ENCODE results near the gene ZNF668. TPM values are rescaled to one million over a fixed set of nuclear protein-coding genes. Genes with fewer than 3 reads are reported as not detected.
A peak's percentile ranks its signal among the peaks of the same experiment; 100 is the strongest.

ZNF668 gene
- total RNA-seq, 1 donor from 2014 or later = 15.2 TPM

- H3K27ac Mint-ChIP-seq (ENCODE audit: unreplicated experiment) = no peak overlapping the region
- H3K4me3 Mint-ChIP-seq (ENCODE audit: unreplicated experiment) = no peak overlapping the region
- no peak for DNase-seq (ENCODE audit: low spot score)
- TF ChIP-seq, protein P1, sequence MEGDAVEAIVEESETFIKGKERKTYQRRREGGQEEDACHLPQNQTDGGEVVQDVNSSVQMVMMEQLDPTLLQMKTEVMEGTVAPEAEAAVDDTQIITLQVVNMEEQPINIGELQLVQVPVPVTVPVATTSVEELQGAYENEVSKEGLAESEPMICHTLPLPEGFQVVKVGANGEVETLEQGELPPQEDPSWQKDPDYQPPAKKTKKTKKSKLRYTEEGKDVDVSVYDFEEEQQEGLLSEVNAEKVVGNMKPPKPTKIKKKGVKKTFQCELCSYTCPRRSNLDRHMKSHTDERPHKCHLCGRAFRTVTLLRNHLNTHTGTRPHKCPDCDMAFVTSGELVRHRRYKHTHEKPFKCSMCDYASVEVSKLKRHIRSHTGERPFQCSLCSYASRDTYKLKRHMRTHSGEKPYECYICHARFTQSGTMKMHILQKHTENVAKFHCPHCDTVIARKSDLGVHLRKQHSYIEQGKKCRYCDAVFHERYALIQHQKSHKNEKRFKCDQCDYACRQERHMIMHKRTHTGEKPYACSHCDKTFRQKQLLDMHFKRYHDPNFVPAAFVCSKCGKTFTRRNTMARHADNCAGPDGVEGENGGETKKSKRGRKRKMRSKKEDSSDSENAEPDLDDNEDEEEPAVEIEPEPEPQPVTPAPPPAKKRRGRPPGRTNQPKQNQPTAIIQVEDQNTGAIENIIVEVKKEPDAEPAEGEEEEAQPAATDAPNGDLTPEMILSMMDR (IDR thresholded peaks at IDR 0.05) = no peak
- peaks cover 6% of the 10 kb centered on the region for H3K36me3 Mint-ChIP-seq (ENCODE audit: low read depth)
- no peaks in the 10 kb centered on the region for H3K9me3 Mint-ChIP-seq (ENCODE audit: low read depth)
- no peaks in the 10 kb centered on the region for H3K27me3 Mint-ChIP-seq (ENCODE audit: low read depth)
- H3K4me1 Mint-ChIP-seq (ENCODE audit: low read depth) = peaks cover 8% of the 10 kb centered on the region
Observed at GRCh38 chr16:31085873-31086628, 12.0 kb upstream of the ZNF668 start.

DNA sequence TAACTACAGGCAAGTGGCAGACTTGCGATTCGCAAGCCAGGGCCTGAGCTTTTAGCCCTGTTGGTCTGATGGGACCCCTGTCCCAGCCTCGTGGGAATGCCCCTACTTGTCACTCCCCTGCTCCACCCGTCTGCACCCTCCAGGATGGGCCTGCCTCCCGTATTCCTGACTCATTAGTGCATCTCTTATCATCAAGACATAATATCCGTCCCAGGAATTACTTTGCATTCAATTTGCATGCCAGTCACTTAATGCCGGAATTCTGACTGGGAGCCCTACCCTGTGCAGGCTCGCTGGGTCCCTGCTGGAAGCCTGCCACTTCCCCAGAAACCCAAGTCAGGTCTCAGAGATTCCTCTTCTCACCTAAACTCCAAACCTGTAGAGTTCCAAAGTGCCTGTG, 11.4 kb upstream of the ZNF668 start:
- no peak for DNase-seq (ENCODE audit: low spot score)
- peak overlapping the region; percentile 10 for H3K27ac Mint-ChIP-seq (ENCODE audit: unreplicated experiment)
- TF ChIP-seq, protein P1 (IDR thresholded peaks at IDR 0.05) = no peak
- no peaks in the 10 kb centered on the region for H3K9me3 Mint-ChIP-seq (ENCODE audit: low read depth)
- H3K4me1 Mint-ChIP-seq (ENCODE audit: low read depth) = peaks cover 7% of the 10 kb centered on the region
- no peak overlapping the region for H3K4me3 Mint-ChIP-seq (ENCODE audit: unreplicated experiment)
- H3K27me3 Mint-ChIP-seq (ENCODE audit: low read depth) = no peaks in the 10 kb centered on the region
- peaks cover 4% of the 10 kb centered on the region for H3K36me3 Mint-ChIP-seq (ENCODE audit: low read depth)

DNA sequence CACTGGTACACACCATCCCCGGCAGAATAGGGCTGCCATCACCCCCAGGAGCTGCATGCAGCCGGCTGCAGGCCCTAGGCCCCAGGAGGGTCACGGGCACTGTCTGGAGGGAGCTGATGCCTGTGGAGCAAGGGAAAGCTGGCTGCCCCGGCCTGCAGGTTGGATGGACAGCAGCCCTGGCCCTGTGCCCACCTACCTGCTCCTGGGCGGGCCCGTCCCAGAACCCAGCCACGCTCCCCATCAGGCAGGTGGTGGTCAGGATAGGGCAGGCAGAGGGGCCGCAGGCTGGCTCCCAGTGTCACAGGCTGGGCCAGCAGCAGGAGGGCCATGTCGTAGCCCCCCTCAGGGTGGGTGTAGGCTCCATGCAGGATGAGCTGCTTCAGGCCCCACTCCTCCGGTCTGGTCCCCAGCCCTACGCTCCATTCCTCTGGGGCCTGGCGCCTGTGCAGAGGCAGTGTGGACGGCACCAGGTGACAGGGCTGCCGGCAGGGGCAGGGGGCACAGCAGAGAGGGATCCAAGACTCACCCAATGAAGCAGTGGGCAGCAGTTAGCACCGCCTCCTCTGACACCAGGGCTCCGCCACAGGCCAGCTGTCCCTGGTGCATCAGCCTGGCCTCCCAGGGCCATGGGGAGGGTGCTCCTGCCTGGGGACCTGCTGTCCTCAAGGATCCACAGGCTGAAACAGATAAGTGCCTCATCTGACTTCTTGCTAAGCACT, 10.7 kb upstream of the ZNF668 start:
- Mint-ChIP-seq H3K27ac (ENCODE audit: unreplicated experiment) (no peak overlapping the region), H3K9me3 (ENCODE audit: low read depth) (no peaks in the 10 kb centered on the region), H3K36me3 (ENCODE audit: low read depth) (peaks cover 4% of the 10 kb centered on the region), H3K27me3 (ENCODE audit: low read depth) (no peaks in the 10 kb centered on the region), H3K4me1 (ENCODE audit: low read depth) (peaks cover 7% of the 10 kb centered on the region), H3K4me3 (ENCODE audit: unreplicated experiment) (no peak overlapping the region)
- DNase-seq (ENCODE audit: low spot score) = no peak
- TF ChIP-seq, protein P1 (IDR thresholded peaks at IDR 0.05) = no peak

- TF ChIP-seq, protein P1 (IDR thresholded peaks at IDR 0.05) = no peak
- H3K4me1 Mint-ChIP-seq (ENCODE audit: low read depth) = peaks cover 7% of the 10 kb centered on the region
- H3K27me3 Mint-ChIP-seq (ENCODE audit: low read depth) = no peaks in the 10 kb centered on the region
- H3K27ac Mint-ChIP-seq (ENCODE audit: unreplicated experiment) = no peak overlapping the region
- H3K36me3 Mint-ChIP-seq (ENCODE audit: low read depth) = peaks cover 7% of the 10 kb centered on the region
- H3K9me3 Mint-ChIP-seq (ENCODE audit: low read depth) = no peaks in the 10 kb centered on the region
- no peak for DNase-seq (ENCODE audit: low spot score)
- no peak overlapping the region for H3K4me3 Mint-ChIP-seq (ENCODE audit: unreplicated experiment)
Observed at GRCh38 chr16:31083981-31084380, 9.9 kb upstream of the ZNF668 start.

- H3K9me3 Mint-ChIP-seq (ENCODE audit: low read depth) = no peaks in the 10 kb centered on the region
- no peak for DNase-seq (ENCODE audit: low spot score)
- peaks cover 10% of the 10 kb centered on the region for H3K36me3 Mint-ChIP-seq (ENCODE audit: low read depth)
- no peak overlapping the region for H3K4me3 Mint-ChIP-seq (ENCODE audit: unreplicated experiment)
- no peak overlapping the region for H3K27ac Mint-ChIP-seq (ENCODE audit: unreplicated experiment)
- TF ChIP-seq, protein P1 (IDR thresholded peaks at IDR 0.05) = no peak
- no peaks in the 10 kb centered on the region for H3K27me3 Mint-ChIP-seq (ENCODE audit: low read depth)
- H3K4me1 Mint-ChIP-seq (ENCODE audit: low read depth) = peaks cover 7% of the 10 kb centered on the region
Observed at GRCh38 chr16:31083556-31083955, 9.5 kb upstream of the ZNF668 start.
